NCI-H82 (cell line): Measurements from ENCODE around the gene CTBS.
"Not testable (repeated sequence)": the region's sequence is repeated elsewhere in the genome, so short reads cannot be mapped to it uniquely, and the experiment has no call there.

Experiments used
- DNase-seq: peaks from one replicate; lab custom pipeline; 2025; lab: John Stamatoyannopoulos, UW

The CTBS gene, protein sequence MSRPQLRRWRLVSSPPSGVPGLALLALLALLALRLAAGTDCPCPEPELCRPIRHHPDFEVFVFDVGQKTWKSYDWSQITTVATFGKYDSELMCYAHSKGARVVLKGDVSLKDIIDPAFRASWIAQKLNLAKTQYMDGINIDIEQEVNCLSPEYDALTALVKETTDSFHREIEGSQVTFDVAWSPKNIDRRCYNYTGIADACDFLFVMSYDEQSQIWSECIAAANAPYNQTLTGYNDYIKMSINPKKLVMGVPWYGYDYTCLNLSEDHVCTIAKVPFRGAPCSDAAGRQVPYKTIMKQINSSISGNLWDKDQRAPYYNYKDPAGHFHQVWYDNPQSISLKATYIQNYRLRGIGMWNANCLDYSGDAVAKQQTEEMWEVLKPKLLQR

DNA sequence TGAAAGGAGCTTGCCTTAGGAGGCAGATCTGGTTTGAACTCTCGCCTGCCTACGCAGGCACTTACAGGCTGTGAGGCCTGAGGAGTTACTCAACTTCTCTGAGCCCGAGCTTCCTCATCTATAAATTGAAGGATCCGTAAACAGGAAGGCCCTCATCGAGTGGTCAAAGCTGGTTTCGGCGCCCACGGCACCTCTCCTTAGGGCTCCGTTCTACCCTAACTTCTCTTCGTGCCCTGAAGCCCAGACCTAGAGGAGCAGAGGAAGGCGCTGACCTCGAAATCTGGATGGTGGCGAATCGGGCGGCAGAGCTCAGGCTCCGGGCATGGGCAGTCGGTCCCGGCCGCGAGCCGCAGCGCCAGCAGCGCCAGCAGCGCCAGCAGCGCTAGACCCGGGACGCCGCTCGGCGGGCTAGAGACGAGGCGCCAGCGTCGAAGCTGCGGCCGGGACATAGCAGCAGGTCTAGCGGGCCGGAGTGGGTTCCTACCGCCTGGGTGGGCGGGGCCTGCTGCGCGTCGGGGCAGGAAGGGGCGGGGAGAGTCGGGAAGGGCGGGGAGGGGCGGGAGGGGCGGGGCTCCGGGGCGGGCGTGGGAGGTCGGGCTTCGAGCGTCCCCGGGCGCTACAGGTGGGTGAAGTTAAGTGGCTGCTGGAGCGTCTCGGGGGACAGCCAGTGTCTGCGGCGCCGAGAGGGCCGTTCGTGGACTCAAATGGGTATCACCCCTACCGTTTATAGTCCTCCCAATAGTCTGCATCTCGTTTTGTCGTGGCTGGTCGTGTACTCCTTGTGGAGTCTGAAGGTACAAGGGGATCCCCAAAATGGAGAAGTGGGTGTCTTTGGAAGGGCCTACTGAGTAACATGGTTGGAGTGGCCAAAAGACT, at the start of gene CTBS:
CTBS (minus strand) TSS at position 474 of the 876 bp plus-strand sequence; CDS start at position 449, 25 bp downstream.
- peak; percentile 94 for DNase-seq

DNA sequence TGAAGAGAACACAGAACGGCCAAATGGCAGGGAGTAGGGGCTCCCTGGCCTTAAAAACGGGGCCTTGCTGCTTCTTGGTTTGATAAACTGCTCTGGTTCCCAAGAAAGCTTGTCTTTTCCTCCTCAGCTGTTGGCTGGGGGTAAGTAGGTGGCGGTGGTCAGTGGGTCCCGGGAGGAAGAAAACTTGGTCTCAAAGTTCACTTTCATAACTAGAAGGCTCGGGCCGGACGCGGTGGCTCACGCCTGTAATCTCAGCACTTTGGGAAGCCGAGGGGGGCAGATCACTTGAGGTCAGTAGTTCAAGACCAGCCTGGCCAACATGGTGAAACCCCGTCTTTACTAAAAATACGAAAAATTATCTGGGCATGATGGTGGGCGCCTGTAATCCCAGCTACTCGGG, 47.3 kb upstream of the CTBS start:
- DNase-seq = no peak

DNA sequence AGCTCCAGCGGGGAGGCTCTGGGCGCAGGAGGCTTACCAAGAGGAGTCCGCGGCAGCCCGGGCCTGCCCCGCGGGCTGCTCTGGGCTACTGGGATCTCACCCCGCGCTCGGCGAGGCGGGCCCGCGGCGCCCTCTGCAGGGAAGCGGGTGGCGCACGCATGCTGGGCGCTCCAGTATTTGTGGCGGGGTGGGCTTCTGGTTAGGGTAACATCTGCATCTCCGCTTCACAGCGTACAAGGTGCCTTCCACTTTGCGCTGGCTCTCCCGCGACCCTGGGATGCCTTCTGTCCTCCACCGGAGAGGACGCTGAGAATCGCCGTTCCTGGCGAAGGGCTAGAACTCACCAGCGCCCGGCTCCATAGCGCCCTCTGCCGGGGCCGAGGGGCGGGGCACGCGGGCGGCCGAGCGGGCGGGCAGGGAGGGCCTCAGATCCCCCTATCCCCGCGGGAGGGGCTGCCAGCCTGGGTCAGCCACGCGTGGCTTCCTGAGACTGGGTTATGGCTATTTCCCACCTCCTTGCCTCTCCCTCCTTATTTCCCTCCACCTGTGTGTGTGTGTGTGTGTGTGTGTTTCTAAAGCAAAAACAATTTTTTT, 46.6 kb upstream of the CTBS start:
- DNase-seq = peak; percentile 75

DNA sequence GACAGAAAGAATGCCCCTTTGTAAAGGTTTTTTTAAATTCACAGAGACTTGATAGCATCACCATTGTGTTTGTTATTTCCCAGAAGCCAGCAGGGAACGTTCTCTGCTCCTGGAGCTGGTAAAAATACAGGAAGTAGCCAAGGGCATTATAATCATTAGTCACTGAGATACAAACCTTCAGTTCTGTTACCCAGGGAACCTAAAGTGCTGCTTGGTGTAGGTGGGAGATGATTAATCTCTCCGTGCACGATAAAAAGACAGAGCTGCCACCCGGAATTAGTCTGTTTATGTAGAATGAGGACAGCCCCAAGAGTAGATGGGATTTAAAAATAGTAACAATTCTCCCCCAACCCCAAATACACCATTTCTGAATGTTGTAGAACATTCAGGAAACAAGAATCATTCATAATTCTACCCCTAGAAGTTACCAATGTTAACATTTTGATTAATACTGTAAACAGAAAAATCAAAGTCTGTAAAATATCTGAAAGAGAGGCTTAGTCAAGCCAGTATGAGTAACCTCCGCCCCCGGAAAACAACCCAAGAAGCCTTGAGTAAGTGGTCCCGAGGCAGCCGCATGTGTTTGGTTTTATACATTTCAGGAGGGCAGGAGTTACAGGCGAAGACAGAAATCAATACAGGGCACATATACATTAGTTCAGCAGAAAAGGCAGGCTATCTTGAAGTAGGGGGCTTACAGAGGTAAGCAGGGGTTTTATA, 45.3 kb upstream of the CTBS start:
- DNase-seq = no peak

DNA sequence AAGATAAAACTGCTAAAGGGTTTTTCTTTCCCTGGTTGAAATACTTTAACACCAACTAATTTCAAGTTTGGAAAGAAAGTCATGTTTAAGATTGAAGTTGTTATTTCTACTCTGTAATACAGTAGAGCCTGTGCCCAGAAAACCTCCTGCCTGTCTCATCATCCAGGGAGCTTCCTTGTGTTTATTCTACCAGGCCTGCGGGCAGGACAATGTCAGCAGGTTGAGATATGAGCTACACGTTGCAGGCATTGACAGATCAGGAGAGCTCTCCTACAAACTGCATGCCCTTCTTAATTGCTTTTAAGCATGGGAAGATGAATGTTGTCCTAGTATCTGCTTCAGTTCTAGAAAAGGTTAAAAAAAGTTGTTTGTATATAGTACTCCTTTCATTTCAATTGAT, 43.1 kb upstream of the CTBS start:
- no peak for DNase-seq

DNA sequence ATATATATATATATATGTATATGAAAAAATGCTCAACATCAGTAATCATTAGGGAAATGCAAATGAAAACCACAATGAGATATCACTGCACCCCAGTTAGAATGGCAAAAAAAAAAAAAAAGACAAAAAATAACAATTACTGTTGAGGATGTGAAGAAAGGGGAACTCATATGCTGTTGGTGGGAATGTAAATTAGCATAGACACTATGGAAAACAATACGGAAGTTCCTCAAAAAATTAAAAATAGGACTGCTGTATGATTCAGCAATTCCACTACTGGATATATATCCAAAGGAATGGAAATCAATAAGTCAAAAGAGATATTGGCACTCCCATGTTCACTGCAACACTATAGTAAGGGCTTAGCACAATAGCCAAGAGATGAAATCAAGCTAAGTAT, 41.5 kb upstream of the CTBS start:
- no peak for DNase-seq

DNA sequence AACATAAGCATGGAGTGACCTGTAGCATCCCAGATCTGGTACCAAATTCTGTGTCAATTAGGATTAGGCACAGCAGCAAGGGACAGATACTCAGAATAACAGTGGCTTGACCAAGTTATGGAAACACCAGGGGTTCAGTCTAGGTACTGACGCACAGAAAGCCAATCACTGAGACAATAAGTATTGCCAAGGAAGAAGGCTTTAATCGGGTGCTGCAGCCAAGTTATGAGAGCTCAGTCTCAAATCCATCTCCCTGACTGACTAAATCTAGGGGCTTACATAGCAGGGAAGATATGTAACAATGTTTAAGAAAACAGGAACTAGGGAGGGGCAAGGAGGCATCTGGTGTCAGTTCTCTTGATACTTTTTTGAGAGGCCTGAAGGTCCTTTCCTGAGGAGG, 39.6 kb upstream of the CTBS start:
- DNase-seq = no peak

DNA sequence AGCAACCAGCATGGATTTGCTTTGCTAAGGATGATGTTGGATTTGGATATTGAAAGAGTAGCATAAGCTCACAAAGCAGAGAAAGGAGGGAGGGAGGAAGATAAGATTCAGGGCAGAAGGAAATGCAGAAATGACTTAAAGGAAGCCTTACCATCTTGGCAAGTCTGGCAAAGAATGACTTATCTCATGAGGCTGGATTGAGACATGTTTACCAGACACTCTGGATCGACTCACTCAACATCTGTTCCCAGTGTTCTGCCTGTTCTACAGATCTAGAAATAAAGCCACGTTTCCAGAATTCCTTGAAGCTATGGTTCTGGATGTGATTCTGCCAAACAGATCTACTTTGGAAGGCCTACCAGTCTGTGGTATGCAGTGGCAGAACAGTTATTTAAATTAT, 38.8 kb upstream of the CTBS start:
- DNase-seq = no peak

DNA sequence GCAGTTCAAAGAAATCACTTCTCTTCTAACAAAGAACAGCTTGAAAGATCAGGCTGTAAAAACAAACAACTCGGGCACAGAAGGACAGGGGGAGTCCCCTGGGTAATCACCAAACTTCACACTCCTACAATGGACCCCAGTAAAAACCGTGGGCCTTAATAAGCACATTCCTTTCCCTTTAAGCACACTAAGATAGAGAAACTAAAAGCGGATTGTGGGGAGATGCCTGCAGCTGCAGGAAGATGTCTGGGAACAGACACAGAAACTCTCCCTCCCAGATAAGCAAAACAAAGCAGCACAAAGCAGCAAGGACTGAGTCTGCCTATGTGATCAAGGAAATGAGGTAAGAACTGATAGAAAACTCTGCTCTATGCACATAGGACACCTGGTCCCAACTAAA, 37.6 kb upstream of the CTBS start:
- DNase-seq = no peak

DNA sequence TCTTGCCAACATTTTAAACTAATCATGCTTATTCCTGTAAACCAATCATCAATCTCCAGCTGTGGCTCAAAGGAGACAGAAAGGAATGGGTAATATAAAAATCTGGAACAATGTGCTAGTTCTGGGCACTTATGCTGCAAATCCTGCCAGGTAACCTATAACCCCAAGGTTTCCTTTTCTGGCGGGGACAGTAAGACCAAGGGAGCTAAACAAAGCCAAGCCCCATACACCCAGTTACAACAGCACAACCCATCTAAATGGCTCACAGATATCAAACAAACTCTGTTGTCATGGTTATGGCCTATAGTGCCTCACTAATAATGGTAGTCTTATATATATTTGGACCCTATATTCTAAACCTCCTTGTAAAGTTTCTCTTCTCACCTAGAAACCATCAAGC, 36.9 kb upstream of the CTBS start:
- no peak for DNase-seq

DNA sequence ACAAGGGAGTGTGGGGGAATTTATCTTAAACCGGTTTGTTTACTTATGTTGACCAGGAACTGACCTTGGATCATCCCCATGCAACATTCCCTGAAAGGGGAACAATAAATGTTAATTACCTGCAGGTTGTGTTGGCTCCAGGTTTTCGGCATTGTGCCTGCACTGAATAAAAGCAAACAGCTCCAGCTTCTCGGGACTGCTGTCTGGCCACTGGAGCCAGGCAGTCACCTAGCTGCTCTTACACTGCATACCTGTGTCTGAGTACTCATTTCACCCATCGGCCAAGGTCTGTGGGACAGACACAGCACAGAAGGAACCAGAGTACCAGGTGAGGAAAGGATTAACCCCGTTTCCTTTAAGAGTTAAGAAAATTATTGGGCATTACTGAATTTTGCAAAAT, 32.7 kb upstream of the CTBS start:
- no peak for DNase-seq

DNA sequence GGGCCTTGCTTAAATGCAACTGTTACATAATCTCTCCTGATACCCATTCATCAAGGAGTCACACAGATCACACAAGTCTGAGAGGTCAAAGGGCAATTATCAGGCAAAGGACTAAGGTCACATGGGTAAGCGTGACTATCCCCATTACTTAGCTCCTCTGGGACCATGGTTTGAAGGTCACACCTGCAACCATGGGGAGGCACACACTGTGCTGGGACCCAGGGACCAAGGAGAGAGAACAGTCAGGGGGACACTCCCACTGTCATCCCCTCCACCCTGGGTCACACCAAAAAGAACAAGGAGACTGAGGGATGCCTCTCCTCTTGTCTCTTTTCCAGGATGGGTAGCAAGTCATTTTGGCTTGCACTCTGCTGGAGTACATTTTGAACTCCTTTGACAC, 30.9 kb upstream of the CTBS start:
- no peak for DNase-seq

DNA sequence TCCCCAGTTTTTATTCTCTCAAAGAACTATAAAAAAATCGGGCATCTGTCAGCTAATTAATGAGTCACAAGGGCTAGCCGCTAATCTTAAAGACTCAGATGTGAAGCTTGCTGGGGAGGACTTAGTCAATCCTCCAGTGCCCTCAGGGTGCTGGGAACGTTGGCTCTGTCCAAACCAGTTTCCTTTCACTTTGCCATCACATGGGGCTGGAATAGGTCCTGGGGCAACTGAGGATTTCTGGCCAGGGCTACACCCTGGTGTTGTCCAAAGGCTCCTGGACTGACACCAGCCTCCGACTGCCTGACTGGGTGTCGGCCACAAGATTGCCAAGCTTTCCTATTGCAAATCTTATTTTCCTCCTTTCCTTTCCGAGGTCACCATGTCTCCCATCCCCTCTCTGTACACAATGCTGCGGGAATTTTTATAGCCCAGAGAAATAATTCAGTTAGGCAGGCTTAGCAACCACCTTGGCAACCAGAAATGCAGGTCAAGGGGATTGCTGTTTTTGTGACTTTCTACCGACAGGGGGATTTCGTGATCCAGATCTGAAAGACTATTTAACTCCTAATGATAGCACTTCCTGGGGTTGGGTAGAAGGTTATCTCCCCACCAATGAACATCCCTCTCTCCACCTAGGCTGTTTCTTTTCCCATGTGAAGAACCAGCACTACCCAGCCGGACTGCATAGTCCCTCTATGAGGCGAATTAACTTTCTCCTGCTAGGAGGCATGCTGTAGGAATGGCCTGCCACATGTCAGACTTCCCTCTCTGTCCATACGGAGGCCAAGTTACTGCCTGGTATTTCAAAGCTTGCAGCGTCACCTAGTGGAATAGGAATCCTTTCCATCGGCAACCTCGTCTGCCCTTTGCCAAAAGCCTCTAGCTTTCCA, 29.9 kb upstream of the CTBS start:
- peak; percentile 83 for DNase-seq

DNA sequence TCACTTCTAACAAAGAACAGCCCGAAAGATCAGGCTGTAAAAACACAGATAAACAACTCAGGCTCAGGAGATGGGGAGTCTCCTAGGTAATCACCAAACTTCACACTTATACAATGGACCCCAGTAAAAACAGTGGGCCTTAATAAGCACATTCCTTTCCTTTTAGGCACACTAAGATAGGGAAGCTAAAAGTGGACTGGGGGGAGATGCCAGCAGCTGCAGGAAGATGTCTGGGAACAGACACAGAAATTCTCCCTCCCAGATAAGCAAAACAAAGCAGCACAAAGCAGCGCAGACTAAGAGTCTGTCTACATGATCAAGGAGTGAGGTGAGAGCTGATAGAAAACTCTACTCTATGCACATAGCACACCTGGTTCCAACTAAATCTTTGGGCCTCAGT, 29.0 kb upstream of the CTBS start:
- DNase-seq = peak; percentile 18

DNA sequence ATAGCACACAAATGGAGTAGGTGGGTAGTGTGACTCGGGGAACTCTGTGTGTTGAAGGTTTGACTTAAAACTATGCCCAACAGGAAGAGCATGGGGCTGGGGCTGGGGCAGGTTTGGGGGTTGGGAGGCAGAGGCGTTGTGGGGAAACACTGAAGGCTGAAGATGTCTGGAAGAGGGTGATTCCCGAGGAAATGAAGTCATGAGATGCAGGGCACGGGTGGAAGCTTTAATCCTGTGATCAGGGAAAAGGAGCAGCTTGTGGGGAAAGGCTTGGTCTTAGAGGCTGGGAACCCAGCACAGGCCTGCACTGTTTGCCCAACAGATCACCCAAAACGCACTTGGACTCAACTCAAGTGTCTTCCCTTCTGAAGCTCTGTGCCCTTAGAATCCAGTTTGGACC, 26.6 kb upstream of the CTBS start:
- DNase-seq = no peak

DNA sequence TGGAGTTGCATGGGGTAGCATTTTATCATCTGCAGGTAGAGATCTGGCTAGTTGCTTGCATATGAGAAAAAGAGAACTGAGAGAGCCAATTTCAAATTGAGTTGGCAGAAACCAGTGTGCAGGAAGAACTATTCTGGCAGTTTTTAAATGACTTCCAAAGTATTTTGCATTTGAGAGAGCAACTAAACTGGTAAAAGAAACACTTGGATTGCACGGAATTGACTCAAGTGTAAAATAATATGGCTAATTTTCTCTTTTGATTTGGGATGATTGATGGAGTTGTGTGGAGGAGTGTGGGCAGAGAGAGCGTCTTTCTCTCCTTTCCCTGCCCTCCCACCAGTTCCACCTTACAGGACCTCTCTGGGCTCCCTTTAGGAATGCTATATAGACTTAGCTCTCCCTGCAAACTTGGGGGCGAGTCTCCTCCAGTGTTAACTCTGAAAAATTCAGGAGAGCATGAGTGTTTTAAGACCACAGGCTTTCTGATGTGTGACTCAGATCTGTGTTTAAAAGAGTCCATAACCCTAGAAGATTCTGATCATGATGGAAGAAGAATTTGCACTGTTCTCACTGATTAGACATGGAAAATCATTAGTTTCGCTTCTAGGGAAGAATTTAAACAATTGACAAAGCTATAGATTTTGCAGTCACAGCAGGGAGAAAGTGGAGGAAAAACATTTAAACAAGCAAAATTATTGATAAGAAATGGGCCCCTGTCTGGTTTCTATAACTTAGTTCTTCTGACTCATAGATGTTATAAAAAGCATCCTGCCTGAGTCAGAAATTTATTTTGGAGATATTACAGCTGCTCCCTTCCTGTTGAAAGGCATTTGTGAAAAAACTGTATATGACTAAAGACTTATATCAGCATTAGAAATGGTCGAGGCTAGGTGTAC, 24.9 kb upstream of the CTBS start:
- DNase-seq = no peak

DNA sequence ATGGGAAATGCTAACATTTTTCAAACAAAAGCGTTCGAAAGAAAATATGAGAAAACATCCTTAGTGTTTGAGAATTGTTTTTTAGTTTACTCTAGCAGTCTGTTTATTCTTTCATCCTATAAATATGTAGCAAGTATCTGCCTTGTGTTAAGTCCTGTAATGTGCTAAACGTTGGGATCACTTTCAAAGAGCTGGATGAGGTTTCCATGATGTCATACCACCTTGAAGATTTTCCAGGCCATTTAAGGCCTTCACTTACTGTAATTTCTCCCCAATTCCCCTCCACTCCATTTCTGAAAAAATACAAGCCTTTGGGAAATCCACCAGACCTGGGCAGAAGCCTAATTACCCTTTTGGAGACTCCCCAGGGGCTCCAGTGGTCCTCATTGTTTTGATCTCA, 24.2 kb upstream of the CTBS start:
- DNase-seq = no peak

DNA sequence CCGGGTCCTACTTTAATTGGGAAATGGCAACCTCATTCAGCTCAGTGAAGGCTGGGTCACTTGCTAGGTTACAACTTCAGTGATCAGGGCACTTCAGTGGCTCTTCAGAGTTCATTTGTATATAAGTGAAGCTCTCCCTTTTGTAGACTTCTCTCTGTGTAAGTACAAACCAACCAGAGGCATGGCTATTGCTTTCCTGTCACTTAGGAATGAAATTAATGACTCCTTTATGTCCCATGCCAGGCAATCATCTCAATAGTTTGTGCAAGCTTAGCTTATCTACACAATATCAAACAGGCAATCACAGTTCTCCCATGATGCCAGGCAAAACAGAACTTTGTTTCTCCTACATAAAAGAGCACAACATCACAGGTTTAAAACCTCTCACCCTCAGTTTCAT, 22.8 kb upstream of the CTBS start:
- no peak for DNase-seq

DNA sequence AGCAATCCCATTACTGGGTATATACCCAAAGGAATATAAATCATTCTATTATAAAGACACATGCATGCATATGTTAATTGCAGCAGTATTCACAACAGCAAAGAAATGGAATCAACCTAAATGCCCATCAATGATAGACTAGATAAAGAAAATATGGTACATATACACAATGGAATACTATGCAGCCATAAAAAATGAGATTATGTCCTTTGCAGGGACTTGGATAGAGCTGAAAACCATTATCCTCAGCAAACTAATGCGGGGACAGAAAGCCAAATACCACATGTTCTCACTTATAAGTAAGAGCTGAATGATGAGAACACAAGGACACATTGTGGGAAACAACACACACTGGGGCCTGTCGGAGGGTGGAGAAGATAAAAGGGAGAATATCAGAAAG, 20.7 kb upstream of the CTBS start:
- not testable (repeated sequence) for DNase-seq

DNA sequence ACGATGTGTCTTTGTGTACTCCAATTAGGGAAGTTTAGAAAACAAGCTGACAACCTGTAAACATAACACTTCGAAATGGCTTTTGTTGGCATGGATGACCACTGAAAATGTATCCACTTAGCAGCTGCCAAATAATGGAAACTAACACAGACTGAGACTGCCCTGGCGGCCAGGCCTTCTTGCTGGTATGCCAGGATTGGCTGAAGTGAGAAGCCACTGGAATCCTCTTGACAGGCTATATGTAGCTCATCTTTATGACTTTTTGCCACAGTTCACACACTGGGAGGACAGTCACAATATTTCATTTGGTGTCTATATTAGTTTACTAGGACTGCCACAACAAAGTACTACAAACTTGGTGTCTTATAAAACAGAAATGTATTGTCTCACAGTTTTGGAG, 12.9 kb upstream of the CTBS start:
- no peak for DNase-seq
